C1 segment of cervical spinal cord (tissue), 14 donors: Measurements from ENCODE around the gene IGHMBP2.

Experiments
- DNase-seq, 14 donors: peaks; one replicate each; lab custom pipeline; 2025; lab: John Stamatoyannopoulos, UW

The IGHMBP2 gene

DNA sequence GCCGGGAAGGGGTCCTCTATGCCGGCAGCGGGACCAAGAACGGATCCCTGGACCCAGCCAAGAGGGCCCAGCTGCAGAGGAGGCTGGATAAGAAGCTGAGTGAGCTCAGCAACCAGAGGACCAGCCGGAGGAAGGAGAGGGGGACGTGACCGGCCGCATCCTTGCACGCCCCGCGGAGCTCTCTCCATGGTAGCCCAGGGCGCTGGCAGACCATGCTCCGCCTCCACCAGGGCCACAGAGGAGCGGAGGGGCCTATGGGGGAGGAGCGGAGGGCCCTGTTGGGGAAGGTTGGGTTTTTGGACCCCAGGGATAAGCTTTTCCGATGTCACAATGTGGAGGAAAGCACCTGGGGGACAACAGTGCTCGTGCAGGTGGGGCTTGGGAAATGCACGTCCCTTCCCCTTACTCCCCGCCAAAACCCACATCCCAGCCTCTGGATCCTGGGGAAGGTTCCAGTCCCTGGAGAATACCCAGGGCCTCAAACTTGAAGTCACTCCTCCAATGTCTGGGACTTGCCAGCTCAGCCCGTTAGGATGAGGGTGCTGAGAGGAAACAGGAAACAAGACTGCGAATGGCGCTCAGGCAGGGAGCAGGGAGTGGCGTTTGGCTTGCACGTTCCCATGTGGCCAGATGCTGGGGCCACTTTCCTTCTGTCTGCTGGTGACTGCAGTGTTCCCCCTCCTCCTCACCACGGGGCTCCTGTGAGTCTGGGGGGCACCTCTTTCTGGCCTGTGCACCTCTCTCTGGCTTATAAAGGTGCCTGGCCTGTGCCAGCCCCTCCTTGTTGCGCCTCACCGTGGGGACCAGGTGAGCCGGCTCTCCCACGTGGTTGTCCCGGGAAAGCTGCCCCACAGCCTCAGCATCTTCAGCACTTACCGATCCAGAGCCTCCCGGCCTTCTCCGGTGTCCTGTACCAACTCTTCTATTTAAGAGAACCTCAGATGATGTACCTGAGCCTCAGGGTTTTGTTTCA is 36.2 kb downstream of the IGHMBP2 start:
- DNase-seq, result no peak

DNA sequence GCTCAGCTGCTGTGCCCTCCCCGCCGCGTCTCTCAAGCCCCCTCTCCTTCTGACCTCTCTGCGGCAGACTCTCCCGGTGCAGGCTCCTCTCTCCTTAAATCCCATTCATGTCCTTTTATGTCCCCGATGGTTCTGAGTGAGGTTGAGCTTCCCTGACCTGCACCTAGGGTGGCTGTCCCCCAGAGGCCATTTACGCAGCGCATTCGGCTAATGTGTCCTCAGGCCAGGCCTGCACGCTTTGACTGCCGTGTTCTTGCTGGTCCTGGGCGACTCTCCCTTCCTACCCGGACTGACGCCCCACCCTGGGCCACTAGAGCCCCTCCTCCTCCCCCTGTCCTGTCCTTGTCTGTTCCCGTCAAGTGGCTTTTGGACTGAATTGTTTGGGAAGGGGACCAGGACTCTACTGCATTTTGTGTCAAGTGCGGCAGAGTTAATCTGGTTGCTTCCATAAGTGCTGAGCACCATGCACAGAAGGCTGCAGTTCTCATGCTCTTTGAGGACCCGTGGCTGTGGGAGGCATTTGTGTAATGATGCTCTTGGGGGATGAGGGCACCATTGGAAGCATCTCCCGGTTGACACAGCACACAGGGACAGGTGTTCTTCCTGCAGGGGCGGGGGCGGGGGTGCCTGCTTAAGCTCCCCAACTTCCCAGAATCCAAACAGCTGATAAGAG is 37.1 kb downstream of the IGHMBP2 start:
- no peak for DNase-seq

DNA sequence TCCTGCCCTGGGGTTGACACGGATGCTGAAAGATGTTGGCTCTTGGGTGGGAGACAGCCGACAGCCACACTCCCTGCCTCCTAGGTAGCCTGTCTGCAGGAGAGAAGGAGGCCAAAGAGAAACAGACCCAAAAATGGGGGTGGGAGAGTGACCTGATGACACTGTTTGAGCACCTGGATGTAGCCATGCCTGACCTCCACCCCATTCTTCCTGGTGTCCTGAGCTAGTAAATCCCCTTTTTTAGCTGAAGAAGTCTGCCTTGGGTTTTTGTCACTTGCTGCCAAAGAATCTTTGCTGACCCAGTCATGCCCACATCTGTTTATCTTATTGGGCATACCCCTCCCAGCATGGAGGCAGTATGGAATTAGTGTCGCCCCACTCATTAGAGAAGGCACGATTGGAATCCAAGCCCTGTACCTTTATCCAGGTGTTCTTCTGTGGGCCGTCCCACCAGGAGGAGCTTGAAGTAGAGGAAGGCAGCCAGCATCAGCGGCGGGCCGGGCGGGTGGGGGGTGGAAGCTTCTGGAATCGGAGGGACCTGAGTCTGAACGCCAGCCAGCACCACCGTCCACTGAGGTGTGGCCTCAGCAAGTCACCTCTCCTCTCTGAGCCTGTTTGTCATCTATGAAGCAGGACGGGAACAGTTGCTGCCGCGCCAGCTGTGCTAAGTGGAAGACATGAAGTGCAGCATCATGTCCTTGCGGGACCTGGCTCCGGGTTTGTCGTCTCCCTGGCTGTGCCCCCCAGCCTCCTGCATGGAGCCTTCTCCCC is 37.8 kb downstream of the IGHMBP2 start:
- no peak for DNase-seq

DNA sequence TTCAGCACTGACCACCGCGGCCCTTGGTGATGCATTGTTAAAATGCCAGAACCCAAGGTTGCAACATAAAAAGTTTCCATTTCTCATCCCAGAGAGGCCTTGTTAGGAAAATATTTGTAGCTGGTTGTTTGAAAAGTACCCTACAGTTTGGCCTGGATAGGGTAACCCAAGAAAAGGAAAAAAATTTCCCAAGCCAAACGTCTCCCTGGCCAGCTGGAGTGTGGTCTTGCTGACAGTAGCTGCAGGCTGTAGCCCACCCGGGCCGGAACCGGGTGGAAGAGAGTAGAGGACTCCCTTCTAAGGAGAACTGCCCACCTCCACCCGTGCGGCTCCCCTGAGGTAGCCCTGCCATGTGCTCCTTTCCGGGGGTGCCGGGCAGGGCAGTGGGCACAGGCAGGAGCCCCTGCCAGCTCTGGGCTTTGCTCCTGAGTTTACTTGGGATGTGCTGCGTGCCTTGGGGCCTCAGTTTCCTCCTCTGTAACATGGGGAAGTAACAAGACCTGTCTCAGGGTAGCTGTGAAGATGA is 38.5 kb downstream of the IGHMBP2 start:
- DNase-seq, result no peak

DNA sequence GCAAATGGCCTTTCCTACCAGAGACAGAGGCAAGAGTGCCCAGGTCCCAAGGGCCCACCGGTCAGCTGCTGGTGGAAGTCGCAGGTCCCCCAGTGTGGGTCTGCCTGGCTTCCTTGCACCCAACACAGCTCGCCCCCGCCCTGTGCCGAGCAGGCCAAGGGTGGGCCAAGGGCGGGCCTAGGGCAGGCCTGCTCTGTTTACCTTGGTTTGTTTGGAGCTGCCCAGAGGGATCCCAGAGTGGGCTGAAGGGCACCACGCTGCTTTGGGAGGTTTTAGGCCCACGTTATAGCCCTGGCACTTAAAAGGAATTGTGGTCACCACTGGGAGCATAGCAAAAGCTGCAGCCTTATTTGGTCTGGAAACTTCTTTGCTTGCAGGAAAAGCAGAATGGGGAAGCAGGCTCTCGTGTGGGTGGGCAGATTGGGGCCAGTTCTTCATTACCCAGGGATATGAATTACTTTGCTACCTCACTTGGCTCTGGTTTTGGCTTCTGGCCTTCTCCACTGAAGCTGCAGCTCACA is 39.1 kb downstream of the IGHMBP2 start:
- DNase-seq, result no peak

DNA sequence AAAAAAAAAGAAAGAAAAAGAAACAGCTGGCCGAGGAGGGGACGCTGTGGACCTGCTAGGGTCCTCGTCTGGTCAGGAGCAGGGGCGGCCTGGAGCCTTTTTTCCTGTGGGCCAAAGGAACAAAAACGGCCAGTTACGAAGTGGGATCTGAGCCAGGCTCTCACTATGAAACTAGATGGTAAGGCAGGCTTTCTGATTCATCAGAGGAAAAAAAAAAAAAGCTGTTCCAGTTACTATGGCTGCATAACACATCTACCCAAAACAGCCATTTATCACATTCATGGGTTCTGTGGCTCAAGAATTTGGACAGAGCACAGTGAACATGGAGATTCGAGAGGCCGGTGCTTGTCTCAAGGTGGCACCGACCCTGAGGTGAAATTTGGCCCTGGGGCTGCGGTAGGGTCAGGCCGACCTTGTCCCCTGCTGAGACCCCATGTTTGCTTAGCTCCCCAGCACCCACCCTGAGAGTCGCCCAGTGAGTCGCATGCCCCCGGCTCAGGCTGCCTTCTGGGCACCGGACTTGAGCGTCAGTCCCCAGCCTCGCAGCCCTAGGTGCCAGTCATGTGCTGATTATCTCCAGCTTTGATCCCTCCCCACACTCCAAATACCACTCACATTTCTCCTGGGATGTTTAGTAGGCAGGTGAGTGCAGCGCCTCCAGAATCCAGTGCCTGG is 42.9 kb downstream of the IGHMBP2 start:
- no peak for DNase-seq

DNA sequence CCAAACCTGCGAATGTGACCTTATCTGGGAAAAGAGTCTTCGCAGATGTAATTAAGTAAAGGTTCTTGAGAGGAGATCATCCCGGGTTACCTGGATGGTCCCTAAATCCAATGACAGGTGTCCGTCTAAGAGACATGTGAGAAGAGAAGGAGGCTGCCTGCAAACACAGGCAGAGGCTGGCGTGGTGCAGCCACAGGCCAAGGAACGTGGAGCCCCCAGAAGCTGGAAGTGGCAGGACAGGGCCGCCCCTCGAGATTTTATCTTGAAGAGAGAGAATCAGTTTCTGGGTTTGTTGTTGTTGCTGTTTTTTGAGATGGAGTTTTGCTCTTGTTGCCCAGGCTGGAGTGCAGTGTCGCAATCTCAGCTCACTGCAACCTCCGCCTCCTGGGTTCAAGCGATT is 43.5 kb downstream of the IGHMBP2 start:
- no peak for DNase-seq

DNA sequence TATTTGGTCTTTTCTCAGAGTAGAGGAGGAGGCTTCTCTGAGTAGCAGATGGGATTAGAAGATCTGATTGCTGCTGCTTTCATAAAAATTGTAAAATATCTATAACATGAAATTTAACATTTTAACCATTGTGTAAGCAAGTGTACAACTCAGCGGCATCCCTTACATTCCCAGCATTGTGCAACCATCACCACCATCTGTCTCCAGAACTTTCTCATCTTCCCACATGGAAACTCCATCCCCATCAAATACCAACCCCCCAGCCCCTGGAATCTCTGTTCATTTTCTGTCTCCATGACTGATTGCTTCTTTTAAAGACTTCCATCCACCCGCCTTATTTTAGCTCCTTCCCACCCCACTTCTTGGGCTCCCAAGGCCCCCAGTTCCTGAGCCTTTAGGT is 44.8 kb downstream of the IGHMBP2 start:
- no peak for DNase-seq

DNA sequence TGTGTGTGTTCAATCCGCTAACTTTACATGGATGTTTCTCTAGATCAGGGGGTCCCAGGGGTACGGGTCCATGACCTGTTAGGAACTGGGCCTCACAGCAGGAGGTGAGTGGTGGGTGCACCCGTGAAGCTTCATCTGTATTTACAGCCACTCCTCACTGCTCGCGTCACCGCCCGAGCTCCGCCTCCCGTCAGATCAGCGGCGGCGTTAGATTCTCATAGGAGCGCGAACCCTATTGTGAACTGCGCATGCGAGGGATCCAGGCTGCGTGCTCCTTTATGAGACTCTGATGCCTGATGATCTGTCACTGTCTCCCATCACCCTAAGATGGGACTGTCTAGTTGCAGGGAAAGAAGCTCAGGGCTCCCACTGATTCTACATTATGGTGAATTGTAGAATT is 45.2 kb downstream of the IGHMBP2 start:
- DNase-seq, result peak in 1 of 14 donors; percentile 52

DNA sequence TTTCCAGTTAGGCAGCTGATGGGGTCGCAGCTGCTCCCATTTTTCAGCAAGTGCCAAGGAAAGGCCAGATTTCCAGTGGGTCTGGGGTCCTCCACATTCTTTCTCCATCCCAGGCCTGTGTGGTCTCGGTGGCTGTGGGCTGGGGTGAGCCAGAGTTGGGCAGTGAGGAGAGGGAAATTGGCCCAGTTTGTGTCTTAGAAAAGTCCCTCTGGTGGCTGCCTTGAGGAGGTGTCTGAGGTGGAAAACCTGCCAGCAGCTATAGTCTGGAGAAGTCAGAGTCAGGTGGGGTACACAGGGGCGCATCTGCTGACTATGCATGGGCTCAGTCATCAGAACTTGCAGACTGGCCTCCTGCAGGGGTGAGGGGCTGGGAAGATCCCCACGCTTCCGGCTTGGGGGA is 46.6 kb downstream of the IGHMBP2 start:
- no peak for DNase-seq

DNA sequence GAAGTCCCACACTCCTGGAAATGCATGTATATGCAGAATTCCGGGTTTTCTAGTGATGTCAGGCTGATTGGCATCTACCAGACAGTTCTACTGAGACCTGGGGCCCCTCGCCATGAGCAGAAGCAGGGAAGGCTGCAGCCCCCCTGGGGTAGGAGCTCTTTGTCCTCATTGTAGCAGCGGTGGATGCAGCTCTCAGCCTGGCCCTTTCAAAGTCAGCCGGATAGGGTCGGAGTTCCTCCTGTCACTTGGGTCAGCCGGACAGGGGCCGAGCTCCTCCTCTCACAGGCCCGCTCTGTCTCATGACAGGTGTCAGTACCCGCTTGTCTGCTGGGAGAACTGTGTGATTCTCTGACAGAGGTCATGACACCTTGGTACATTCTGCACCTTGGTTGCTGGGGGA is 47.1 kb downstream of the IGHMBP2 start:
- no peak for DNase-seq

DNA sequence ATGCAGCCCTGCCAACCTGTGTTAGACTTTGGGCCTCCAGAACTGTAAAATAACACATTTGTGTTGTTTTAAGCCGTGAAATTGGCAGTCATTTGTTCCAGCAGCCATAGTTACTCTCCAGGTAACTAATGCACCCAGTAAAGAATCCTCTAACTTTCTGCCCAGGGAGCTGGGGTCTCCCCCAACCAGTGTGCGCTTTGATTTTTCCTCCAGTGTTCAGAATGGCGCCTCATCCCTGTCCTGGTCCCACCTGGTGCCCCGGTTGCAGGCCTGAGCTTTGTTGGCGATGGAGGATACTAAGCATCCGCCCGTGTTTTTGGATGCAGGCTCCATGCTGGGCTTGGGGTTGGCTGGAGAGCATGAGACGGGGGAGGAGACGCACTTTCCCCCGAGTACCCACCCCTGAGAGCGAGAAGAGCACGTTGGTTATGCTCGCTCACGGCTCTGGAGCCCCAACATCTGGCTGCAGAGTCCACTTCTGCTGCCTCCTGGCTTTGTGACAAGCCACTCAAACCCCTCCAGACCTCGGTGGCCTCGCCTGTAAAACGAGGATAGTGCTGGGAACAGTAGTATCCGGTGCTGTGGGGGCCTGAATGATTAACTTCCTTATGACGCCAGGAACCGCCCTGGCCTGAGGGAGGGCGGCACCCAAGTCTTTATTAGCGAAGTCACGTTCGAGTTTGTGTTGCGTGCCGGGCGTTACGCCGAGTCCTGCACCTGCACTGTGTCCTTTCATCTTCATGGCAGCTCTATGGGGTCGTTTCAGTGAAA is 51.3 kb downstream of the IGHMBP2 start:
- DNase-seq, result no peak

DNA sequence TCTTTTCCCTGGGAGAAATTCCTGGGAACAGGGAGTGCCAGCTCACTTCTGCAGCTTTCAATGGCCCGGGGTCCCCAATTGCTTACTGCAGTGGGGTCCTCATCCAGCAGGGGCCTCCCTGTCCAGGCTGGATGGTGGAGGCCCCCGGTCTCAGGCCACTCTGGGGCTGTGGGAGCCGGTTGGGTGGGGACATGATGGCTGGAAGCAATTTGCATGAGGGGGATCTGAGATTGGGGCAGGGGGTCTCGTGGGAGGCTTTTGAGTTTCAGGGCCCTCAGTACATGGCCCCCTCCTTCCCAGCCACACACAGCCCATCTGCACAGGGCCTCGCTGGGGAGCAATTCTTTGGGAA is 51.9 kb downstream of the IGHMBP2 start:
- DNase-seq, result no peak

DNA sequence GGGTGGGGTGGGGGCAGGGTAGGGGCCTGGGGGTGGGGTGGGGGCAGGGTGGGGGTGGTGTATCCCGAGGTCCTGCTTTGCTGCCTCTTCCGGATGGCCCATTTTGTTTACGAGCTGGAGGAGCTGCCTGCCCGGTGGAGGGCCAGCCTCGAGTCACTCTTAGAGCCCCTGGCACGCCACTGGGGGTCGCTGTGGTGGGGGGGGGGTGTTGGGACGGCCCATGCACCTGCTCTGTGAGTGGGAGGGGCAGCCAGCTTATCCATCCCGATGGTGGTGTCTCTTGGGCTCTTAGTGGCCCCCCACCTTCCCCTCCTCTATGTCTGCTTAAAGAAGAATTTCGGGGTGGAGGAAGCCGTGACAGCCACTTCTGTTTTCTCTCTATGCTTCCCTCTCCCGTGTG is 52.5 kb downstream of the IGHMBP2 start:
- DNase-seq, result no peak

DNA sequence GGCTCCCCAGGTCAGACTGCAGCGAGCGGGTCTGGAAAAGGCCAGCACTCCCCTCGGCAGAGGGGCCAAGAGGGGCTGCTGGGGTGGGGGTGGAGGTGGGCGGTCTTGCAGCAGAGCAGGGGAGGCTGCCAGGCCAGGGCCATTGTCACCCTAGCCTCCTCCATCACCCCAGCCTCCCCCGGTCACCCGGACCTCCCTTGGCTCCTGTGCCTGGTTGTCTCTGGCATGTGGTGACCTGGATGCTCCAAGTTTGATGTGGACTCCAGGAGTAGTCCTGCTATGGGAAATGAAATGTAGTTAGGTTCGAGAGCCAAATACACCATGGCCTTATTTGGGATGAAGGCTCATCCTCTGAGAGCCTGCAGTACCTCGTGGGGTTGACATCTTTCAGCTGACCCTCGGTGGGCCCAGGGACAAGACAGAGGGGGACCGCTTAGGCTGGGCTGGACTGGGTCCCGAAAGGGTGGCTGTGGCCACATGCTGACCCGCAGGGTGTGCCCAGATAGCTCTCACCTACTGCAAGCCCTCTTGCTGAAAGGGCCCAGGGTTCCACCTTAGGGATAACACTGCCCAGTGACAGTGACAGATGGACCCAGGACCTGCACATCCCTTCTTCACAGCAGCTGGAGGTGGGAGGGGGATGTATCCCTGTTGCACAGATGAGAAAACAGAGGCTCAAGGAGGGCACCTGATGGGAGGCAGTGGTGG is 53.0 kb downstream of the IGHMBP2 start:
- no peak for DNase-seq

DNA sequence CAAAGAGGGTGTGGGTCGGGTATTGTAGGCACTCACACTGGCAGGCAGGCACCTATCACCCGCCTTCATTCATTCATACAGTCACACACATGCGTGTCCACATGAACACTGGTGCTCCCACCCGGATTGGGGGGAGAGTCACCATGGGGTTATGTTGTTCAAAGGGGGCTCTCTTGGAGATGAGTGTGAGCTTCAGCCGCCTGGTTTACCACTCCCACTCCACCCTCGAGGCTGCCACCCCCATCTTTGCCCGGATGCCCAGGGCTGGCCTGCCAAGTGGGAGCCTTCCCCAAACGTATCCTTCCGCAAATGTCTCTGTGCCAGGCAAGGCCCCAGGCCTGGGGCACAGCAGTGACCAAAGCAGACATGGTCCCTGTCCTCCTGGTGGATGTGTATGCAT is 54.5 kb downstream of the IGHMBP2 start:
- DNase-seq, result no peak

DNA sequence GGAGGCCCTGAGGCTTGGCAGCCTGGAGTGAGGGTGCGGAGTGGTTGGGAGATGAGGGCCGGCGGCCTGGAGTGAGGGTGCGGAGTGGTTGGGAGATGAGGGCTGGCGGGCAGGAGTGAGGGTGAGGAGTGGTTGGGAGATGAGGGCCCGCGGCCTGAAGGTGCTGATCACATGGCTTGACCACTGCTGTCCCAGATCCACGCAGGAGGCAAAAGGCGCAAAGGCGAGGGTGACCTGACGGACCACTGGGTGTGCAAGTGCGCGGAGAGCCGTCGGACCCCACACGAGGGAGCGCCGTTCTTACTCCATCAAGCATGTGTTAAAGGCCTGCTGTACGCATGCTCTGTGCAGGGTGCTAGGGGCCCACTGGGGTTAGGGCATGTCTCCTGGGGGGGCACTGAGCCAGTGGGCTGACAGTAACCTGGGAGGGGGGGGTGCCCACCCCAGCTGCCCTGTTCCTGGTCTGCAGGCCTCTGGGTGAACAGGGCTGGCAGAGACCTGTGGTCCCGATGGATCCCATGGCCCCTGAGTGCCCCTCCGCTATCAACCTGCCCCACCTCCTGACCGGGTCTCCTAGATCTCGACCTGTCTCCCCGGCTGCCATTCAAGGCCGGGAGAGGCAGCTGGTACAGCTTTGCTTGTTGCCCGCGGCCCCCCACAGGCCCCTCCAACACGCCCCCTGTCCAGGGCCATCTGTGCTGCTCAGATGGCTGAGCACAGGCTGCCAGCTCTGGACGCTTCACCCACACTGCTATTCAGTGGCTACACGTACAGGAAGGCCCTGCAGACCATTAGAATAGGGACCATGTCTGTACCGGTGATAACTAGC is 56.0 kb downstream of the IGHMBP2 start:
- DNase-seq, result peak in 2 of 14 donors; percentile 19 to 92

DNA sequence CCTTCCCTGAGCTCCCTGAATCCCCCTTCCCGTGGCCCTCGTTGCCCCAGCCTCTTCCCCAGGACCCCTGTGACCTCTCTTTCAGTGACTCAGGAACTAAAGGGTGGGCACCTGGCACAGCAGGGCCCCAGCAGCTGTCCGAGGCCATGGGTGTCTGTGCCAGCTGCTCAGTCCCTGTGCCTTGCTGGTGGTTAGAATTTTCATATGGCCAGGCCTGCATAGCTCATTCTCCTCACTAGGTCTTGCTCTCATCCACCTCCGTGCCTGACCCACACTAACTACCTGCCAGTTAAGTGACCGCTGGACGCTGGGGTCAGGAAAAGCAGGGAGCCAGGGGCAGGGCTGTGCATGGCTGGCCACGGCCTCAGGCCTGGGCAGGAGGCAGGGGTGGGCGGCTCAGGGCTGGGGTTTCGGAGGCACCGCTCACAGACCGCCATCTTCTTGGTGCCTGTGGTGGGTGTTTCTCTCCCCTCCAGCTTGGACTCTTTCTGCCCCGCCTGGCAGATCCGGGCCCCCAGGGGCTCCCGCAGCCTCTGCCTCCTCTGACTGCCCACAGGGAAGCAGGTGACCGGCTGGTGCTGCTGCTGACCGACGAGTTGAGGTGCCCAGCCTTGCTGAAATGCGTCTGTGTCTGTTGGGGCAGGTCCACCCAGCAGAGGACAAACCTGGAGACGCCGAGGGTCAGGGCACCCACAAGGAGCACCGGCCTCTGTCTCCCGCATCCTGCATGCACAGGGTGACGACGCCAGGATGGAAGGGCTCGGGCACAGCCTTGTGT is 56.8 kb downstream of the IGHMBP2 start:
- DNase-seq, result peak in 1 of 14 donors; percentile 31
